ENCODE results near the gene IRGQ. TPM values are rescaled to one million over a fixed set of nuclear protein-coding genes. Genes with fewer than 3 reads are reported as not detected.

The IRGQ gene
- total RNA-seq, 1 experiment from 2014 or later: 37.7 TPM

- POLR2A ChIA-PET (ENCODE audit: low non-redundant PET): no interaction called here
- H3K27me3 ChIP-seq (replicated peaks; ENCODE audit: insufficient read depth, low read depth, low read length, poor library complexity): no peaks in the 10 kb centered on the region
- no peak overlapping the region for H3K4me3 ChIP-seq (ENCODE audit: low read depth, low read length, poor library complexity, severe bottlenecking)
- CTCF ChIA-PET: interaction anchor here (0.6 to 1.0 kb wide), 4 partner anchors 17 to 1135 kb away, joined by 3 to 6 read pairs (median 4); no protein-coding TSS in a partner anchor
- no peaks in the 10 kb centered on the region for H3K9me3 ChIP-seq (ENCODE audit: low read depth, low read length, poor library complexity, severe bottlenecking)
- peak overlapping the region; percentile 70 for H3K27ac ChIP-seq (ENCODE audit: low read depth, low read length, poor library complexity, severe bottlenecking)
- no TSS peak for BruUV-seq (replicated peaks)
- peaks cover 41% of the 10 kb centered on the region for H3K36me3 ChIP-seq (ENCODE audit: insufficient read depth, low read length, poor library complexity, severe bottlenecking)
- peaks cover 26% of the 10 kb centered on the region for H3K4me1 ChIP-seq (ENCODE audit: insufficient read depth, low read length, poor library complexity, severe bottlenecking)
- DNase-seq (ENCODE audit: low spot score): peak; percentile 82
- no peak for TF ChIP-seq EZH2 (IDR thresholded peaks at IDR 0.05; ENCODE audit: borderline replicate concordance, low read depth, low read length, poor library complexity, severe bottlenecking)
- no peak for TF ChIP-seq CTCF (conservative IDR thresholded peaks at IDR 0.05; ENCODE audit: low read depth, low read length)
- intact Hi-C loops (cut with micrococcal nuclease; ENCODE audit: unreplicated experiment): no loop called here
Measured at GRCh38 chr19:43553656-43554055, 42.3 kb downstream of the IRGQ start.

GRCh38 chr19:43552616-43553015 lies 43.3 kb downstream of the IRGQ start:
- no peak for DNase-seq (ENCODE audit: low spot score)
- no peaks in the 10 kb centered on the region for H3K27me3 ChIP-seq (replicated peaks; ENCODE audit: insufficient read depth, low read depth, low read length, poor library complexity)
- H3K36me3 ChIP-seq (ENCODE audit: insufficient read depth, low read length, poor library complexity, severe bottlenecking): peaks cover 35% of the 10 kb centered on the region
- ChIA-PET POLR2A (ENCODE audit: low non-redundant PET) (no interaction called here), CTCF (no interaction called here)
- no peak overlapping the region for H3K4me3 ChIP-seq (ENCODE audit: low read depth, low read length, poor library complexity, severe bottlenecking)
- no TSS peak for BruUV-seq (replicated peaks)
- TF ChIP-seq EZH2 (IDR thresholded peaks at IDR 0.05; ENCODE audit: borderline replicate concordance, low read depth, low read length, poor library complexity, severe bottlenecking): no peak
- no peak for TF ChIP-seq CTCF (conservative IDR thresholded peaks at IDR 0.05; ENCODE audit: low read depth, low read length)
- peak overlapping the region; percentile 70 for H3K27ac ChIP-seq (ENCODE audit: low read depth, low read length, poor library complexity, severe bottlenecking)
- no peaks in the 10 kb centered on the region for H3K9me3 ChIP-seq (ENCODE audit: low read depth, low read length, poor library complexity, severe bottlenecking)
- H3K4me1 ChIP-seq (ENCODE audit: insufficient read depth, low read length, poor library complexity, severe bottlenecking): peaks cover 26% of the 10 kb centered on the region
- intact Hi-C loops (cut with micrococcal nuclease; ENCODE audit: unreplicated experiment): no loop called here

- ChIA-PET CTCF (no interaction called here), POLR2A (ENCODE audit: low non-redundant PET) (no interaction called here)
- DNase-seq (ENCODE audit: low spot score): no peak
- no peak overlapping the region for H3K4me3 ChIP-seq (ENCODE audit: low read depth, low read length, poor library complexity, severe bottlenecking)
- H3K27ac ChIP-seq (ENCODE audit: low read depth, low read length, poor library complexity, severe bottlenecking): peak overlapping the region; percentile 70
- peaks cover 35% of the 10 kb centered on the region for H3K36me3 ChIP-seq (ENCODE audit: insufficient read depth, low read length, poor library complexity, severe bottlenecking)
- H3K4me1 ChIP-seq (ENCODE audit: insufficient read depth, low read length, poor library complexity, severe bottlenecking): peaks cover 26% of the 10 kb centered on the region
- no peaks in the 10 kb centered on the region for H3K27me3 ChIP-seq (replicated peaks; ENCODE audit: insufficient read depth, low read depth, low read length, poor library complexity)
- no peaks in the 10 kb centered on the region for H3K9me3 ChIP-seq (ENCODE audit: low read depth, low read length, poor library complexity, severe bottlenecking)
- BruUV-seq (replicated peaks): no TSS peak
- intact Hi-C loops (cut with micrococcal nuclease; ENCODE audit: unreplicated experiment): no loop called here
- no peak for TF ChIP-seq EZH2 (IDR thresholded peaks at IDR 0.05; ENCODE audit: borderline replicate concordance, low read depth, low read length, poor library complexity, severe bottlenecking)
- TF ChIP-seq CTCF (conservative IDR thresholded peaks at IDR 0.05; ENCODE audit: low read depth, low read length): no peak
Measured at GRCh38 chr19:43552198-43552450, 43.8 kb downstream of the IRGQ start.
